ENCODE data around the gene CD9. TPM values are rescaled to one million over a fixed set of nuclear protein-coding genes. Genes with fewer than 3 reads are reported as not detected.

Gene CD9
- total RNA-seq, 1 donor from 2014 or later = 6.0 TPM

DNA sequence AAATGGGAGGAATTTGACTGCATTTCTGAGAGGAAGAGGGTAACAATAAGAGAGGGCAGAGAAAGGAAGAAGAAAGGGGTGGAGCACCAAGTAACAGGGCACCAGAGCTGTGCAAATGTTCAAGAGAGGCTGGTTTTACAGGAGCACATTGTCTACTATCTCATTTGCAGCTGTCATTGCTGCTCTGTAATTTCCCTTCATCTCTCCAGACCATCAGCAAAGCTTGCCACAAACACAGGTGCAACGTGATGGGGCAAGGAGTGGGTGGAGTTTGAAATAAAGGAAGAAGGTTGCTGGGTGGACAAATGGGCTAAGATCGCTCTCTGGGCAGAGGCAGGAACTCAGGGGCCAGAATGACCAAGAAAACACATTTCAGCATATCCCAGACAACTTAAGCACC is 62.4 kb downstream of the CD9 start:
- Mint-ChIP-seq H3K4me3 (ENCODE audit: low read depth) (no peak overlapping the region), H3K9me3 (ENCODE audit: low read depth) (peaks cover 9% of the 10 kb centered on the region), H3K4me1 (ENCODE audit: low read depth) (peaks cover 16% of the 10 kb centered on the region), H3K36me3 (ENCODE audit: insufficient read depth) (no peaks in the 10 kb centered on the region), H3K27me3 (peaks cover 12% of the 10 kb centered on the region), H3K27ac (no peak overlapping the region)
- no peak for DNase-seq (ENCODE audit: low spot score, unreplicated experiment)
- TF ChIP-seq, protein P1, sequence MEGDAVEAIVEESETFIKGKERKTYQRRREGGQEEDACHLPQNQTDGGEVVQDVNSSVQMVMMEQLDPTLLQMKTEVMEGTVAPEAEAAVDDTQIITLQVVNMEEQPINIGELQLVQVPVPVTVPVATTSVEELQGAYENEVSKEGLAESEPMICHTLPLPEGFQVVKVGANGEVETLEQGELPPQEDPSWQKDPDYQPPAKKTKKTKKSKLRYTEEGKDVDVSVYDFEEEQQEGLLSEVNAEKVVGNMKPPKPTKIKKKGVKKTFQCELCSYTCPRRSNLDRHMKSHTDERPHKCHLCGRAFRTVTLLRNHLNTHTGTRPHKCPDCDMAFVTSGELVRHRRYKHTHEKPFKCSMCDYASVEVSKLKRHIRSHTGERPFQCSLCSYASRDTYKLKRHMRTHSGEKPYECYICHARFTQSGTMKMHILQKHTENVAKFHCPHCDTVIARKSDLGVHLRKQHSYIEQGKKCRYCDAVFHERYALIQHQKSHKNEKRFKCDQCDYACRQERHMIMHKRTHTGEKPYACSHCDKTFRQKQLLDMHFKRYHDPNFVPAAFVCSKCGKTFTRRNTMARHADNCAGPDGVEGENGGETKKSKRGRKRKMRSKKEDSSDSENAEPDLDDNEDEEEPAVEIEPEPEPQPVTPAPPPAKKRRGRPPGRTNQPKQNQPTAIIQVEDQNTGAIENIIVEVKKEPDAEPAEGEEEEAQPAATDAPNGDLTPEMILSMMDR (IDR thresholded peaks at IDR 0.05; ENCODE audit: unreplicated experiment) = no peak

DNA sequence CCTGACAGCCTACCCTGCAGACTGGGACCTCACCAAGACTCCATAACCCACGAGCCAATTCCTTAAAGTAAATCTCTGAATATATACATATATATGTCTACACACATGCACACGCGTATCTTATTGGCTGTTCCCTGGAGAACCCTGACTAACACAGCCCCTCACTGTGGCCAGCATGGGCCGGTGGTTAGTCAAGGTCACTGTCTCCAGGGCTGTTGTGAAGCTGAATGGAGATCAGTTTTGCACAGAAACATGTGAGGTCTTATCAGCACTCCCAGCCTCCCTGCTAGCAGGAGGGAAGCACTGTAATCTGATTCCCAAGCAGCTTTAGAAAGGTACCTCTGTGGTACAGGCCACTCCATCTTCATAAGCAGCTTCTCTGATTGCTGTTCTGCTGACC is 63.7 kb downstream of the CD9 start:
- TF ChIP-seq, protein P1 (IDR thresholded peaks at IDR 0.05; ENCODE audit: unreplicated experiment) = no peak
- Mint-ChIP-seq H3K4me3 (ENCODE audit: low read depth) (no peak overlapping the region), H3K36me3 (ENCODE audit: insufficient read depth) (no peaks in the 10 kb centered on the region), H3K9me3 (ENCODE audit: low read depth) (peaks cover 2% of the 10 kb centered on the region), H3K4me1 (ENCODE audit: low read depth) (peaks cover 15% of the 10 kb centered on the region), H3K27me3 (peaks cover 12% of the 10 kb centered on the region), H3K27ac (no peak overlapping the region)
- DNase-seq (ENCODE audit: low spot score, unreplicated experiment) = no peak

DNA sequence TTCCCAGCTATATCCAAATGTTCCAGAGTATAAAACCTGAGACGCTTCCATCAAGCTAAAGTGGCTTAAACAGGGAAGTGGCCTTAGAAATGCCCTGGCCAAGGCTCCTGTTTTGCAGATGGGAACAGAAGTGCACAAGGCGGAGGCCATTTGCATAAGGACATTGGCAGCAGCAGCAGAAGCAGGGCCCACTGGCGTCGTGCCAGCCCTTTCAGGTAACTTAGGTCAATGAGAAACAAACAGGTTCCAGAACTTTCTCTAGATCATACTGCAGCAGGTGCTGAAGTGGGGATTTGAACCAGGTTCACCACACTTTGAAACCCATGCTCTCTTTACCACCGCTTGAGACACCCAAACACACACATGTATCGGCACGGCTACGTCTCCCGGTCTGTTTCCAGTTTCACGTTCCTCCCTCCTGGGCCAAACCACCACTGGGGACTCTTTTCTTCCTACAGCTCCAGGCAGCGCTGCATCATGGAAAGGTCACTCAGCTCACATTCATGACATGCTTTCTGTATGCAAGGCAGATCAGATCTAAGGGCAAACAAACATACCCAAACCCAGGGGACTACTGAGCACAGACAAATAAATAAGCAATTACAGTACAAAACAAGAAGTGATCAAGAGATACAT is 64.3 kb downstream of the CD9 start:
- H3K4me1 Mint-ChIP-seq (ENCODE audit: low read depth) = peaks cover 14% of the 10 kb centered on the region
- H3K27ac Mint-ChIP-seq = peak overlapping the region; percentile 33
- H3K36me3 Mint-ChIP-seq (ENCODE audit: insufficient read depth) = no peaks in the 10 kb centered on the region
- no peak overlapping the region for H3K4me3 Mint-ChIP-seq (ENCODE audit: low read depth)
- no peaks in the 10 kb centered on the region for H3K9me3 Mint-ChIP-seq (ENCODE audit: low read depth)
- H3K27me3 Mint-ChIP-seq = peaks cover 12% of the 10 kb centered on the region
- no peak for DNase-seq (ENCODE audit: low spot score, unreplicated experiment)
- TF ChIP-seq, protein P1 (IDR thresholded peaks at IDR 0.05; ENCODE audit: unreplicated experiment) = no peak

DNA sequence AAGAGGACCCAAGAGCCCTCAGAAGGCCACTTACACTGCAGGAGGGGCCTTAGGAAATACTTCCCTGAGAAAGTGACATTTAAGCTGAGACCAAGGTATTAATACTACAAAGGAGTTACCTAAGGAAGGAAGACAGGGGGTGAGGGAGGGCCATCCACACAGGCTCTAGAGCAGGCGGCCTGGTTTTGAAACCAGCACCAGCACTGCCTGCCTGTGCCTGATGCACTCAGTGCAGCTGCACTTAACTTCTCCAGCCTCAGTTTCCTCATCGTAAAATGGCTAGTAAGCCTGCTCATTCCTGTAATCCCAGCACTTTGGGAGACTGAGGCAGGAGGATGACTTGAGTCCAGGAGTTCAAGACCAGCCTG is 64.8 kb downstream of the CD9 start:
- Mint-ChIP-seq H3K9me3 (ENCODE audit: low read depth) (no peaks in the 10 kb centered on the region), H3K27me3 (peaks cover 12% of the 10 kb centered on the region), H3K4me1 (ENCODE audit: low read depth) (peaks cover 14% of the 10 kb centered on the region), H3K27ac (no peak overlapping the region), H3K36me3 (ENCODE audit: insufficient read depth) (no peaks in the 10 kb centered on the region), H3K4me3 (ENCODE audit: low read depth) (no peak overlapping the region)
- no peak for DNase-seq (ENCODE audit: low spot score, unreplicated experiment)
- TF ChIP-seq, protein P1 (IDR thresholded peaks at IDR 0.05; ENCODE audit: unreplicated experiment) = no peak

DNA sequence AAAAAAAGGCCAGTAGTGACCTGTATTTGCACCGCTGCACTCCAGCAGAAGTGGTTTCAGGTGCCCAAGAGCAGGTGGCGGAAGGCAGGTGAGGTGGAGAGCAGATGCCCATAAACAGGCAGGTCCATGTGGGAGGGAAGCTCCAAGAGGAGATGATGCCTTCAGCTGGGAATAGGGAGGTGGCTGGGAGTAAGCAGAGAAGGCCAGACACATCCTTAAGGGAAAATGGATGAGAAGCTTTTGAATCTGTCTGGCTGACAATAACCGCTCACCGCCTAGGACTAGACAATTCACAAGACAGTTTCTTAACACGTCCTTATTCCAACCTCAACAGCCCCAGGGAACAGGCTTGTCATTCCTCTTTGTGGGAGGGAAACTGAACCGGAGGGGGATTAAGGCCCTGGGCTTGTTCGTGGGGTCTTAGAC is 66.4 kb downstream of the CD9 start:
- Mint-ChIP-seq H3K27ac (no peak overlapping the region), H3K4me3 (ENCODE audit: low read depth) (no peak overlapping the region)
- no peak for DNase-seq (ENCODE audit: low spot score, unreplicated experiment)

More for the DNA sequence above, 66.4 kb downstream of the CD9 start:
- H3K27me3 Mint-ChIP-seq = peaks cover 9% of the 10 kb centered on the region
- peaks cover 16% of the 10 kb centered on the region for H3K4me1 Mint-ChIP-seq (ENCODE audit: low read depth)
- H3K9me3 Mint-ChIP-seq (ENCODE audit: low read depth) = no peaks in the 10 kb centered on the region
- TF ChIP-seq, protein P1 (IDR thresholded peaks at IDR 0.05; ENCODE audit: unreplicated experiment) = no peak
- no peaks in the 10 kb centered on the region for H3K36me3 Mint-ChIP-seq (ENCODE audit: insufficient read depth)

All from progenitor cell of endocrine pancreas (in vitro differentiated cells).